Activated CD8-positive, alpha-beta memory T cell treated with anti-CD3 and anti-CD28 coated beads, Interleukin-2, amount 10 ng/mL, durations not matched to agents 7 days and 5 days (primary cell): Measurements from ENCODE around the gene EP300. TPM values are rescaled to one million over a fixed set of nuclear protein-coding genes. Genes with fewer than 3 reads are reported as not detected.
A peak's percentile ranks its signal among the peaks of the same experiment; 100 is the strongest.

Experiments
- ATAC-seq: fragments of 150-1000 bp; cut with Tn5 transposase; one replicate; pipeline ENCODE4 v1.10.0; 2021; ENCODE audit warnings: moderate library complexity
- CTCF ChIA-PET: fragments of 350-600 bp; sonication (Branson Sonifier 250); formaldehyde crosslinking; loops from one replicate; lab custom pipeline; 2021; ENCODE audit warnings: antibody characterized with exemption; lab: Charles Lee
- DNase-seq: peaks from one replicate; pipeline ENCODE4 v3.0.0-alpha.2; 2020
- H3K27ac Mint-ChIP-seq: one replicate; pipeline ENCODE4 v1.8.0; 2021; ENCODE audit warnings: mild to moderate bottlenecking, mixed read lengths
- H3K27me3 Mint-ChIP-seq: one replicate; pipeline ENCODE4 v1.8.0; 2021; ENCODE audit warnings: mixed read lengths
- H3K36me3 Mint-ChIP-seq: one replicate; pipeline ENCODE4 v1.8.0; 2021; ENCODE audit warnings: mild to moderate bottlenecking, mixed read lengths
- H3K4me1 Mint-ChIP-seq: one replicate; pipeline ENCODE4 v1.8.0; 2021; ENCODE audit warnings: mixed read lengths
- H3K4me3 Mint-ChIP-seq: one replicate; pipeline ENCODE4 v1.8.0; 2021; ENCODE audit warnings: mild to moderate bottlenecking, moderate library complexity, mixed read lengths
- H3K9me3 Mint-ChIP-seq: one replicate; pipeline ENCODE4 v1.8.0; 2022; ENCODE audit warnings: low read depth, mixed read lengths
- total RNA-seq, 2 experiments: library from RNA; stranded (reverse); gene quantifications; one replicate each; pipeline ENCODE4 v1.2.3, GENCODE V29; 2021

Gene EP300
- total RNA-seq, 2 experiments from 2014 or later = 61.1 to 61.9 TPM

- DNase-seq = no peak
- Mint-ChIP-seq H3K27ac (peak overlapping the region; percentile 18), H3K4me1 (peaks cover 27% of the 10 kb centered on the region), H3K4me3 (peak overlapping the region; percentile 58), H3K27me3 (peaks cover 9% of the 10 kb centered on the region), H3K36me3 (peaks cover 14% of the 10 kb centered on the region), H3K9me3 (no peaks in the 10 kb centered on the region)
- CTCF ChIA-PET = interaction anchor here (1.1 to 3.1 kb wide), 4 partner anchors 9 to 255 kb away, joined by 3 to 15 read pairs (median 3); no protein-coding TSS in a partner anchor
- ATAC-seq = no peak
Measured at GRCh38 chr22:41206719-41207118, 114.3 kb downstream of the EP300 start.

GRCh38 chr22:41215409-41215808 lies 123.0 kb downstream of the EP300 start:
- DNase-seq (no peak), ATAC-seq (no peak)
- CTCF ChIA-PET = no interaction called here
- peak overlapping the region; percentile 52 for H3K4me3 Mint-ChIP-seq
- H3K9me3 Mint-ChIP-seq = no peaks in the 10 kb centered on the region
- H3K4me1 Mint-ChIP-seq = peaks cover 31% of the 10 kb centered on the region
- no peaks in the 10 kb centered on the region for H3K27me3 Mint-ChIP-seq
- peaks cover 35% of the 10 kb centered on the region for H3K36me3 Mint-ChIP-seq
- H3K27ac Mint-ChIP-seq = peak overlapping the region; percentile 83

GRCh38 chr22:41215926-41216325 lies 123.5 kb downstream of the EP300 start:
- H3K4me1 Mint-ChIP-seq = peaks cover 30% of the 10 kb centered on the region
- H3K4me3 Mint-ChIP-seq = peak overlapping the region; percentile 52
- no peak for ATAC-seq
- H3K36me3 Mint-ChIP-seq = peaks cover 32% of the 10 kb centered on the region
- peak overlapping the region; percentile 83 for H3K27ac Mint-ChIP-seq
- no peaks in the 10 kb centered on the region for H3K27me3 Mint-ChIP-seq
- no peaks in the 10 kb centered on the region for H3K9me3 Mint-ChIP-seq
- no peak for DNase-seq
- CTCF ChIA-PET = interaction anchor here (2.8 kb wide), 1 partner anchor 22 kb away, joined by 22 read pairs; no protein-coding TSS in a partner anchor

- no peaks in the 10 kb centered on the region for H3K9me3 Mint-ChIP-seq
Measured at GRCh38 chr22:41216984-41217383, 124.6 kb downstream of the EP300 start.

GRCh38 chr22:41217553-41218157 lies 125.3 kb downstream of the EP300 start:
- no peaks in the 10 kb centered on the region for H3K9me3 Mint-ChIP-seq
- peak overlapping the region; percentile 52 for H3K4me3 Mint-ChIP-seq
- peak overlapping the region; percentile 83 for H3K27ac Mint-ChIP-seq
- H3K27me3 Mint-ChIP-seq = no peaks in the 10 kb centered on the region
- CTCF ChIA-PET = interaction anchor here (1.0 to 2.8 kb wide), 3 partner anchors 10 to 295 kb away, joined by 3 to 22 read pairs (median 6); no protein-coding TSS in a partner anchor
- ATAC-seq (peak; percentile 93), DNase-seq (peak; percentile 70)
- H3K4me1 Mint-ChIP-seq = peaks cover 30% of the 10 kb centered on the region
- H3K36me3 Mint-ChIP-seq = peaks cover 33% of the 10 kb centered on the region

More at GRCh38 chr22:41216984-41217383, 124.6 kb downstream of the EP300 start:
- peak overlapping the region; percentile 83 for H3K27ac Mint-ChIP-seq
- H3K27me3 Mint-ChIP-seq = no peaks in the 10 kb centered on the region
- ATAC-seq (no peak), DNase-seq (no peak)
- H3K36me3 Mint-ChIP-seq = peaks cover 35% of the 10 kb centered on the region
- CTCF ChIA-PET = interaction anchor here (1.0 to 2.8 kb wide), 3 partner anchors 10 to 294 kb away, joined by 3 to 22 read pairs (median 6); no protein-coding TSS in a partner anchor
- H3K4me3 Mint-ChIP-seq = peak overlapping the region; percentile 52
- peaks cover 30% of the 10 kb centered on the region for H3K4me1 Mint-ChIP-seq

- no peak overlapping the region for H3K27ac Mint-ChIP-seq
- peaks cover 3% of the 10 kb centered on the region for H3K4me1 Mint-ChIP-seq
- H3K9me3 Mint-ChIP-seq = no peaks in the 10 kb centered on the region
- DNase-seq = no peak
- CTCF ChIA-PET = interaction anchor here (0.7 to 1.6 kb wide), 3 partner anchors 15 to 1869 kb away, joined by 3 to 6 read pairs (median 6); no protein-coding TSS in a partner anchor
- no peaks in the 10 kb centered on the region for H3K27me3 Mint-ChIP-seq
- no peak overlapping the region for H3K4me3 Mint-ChIP-seq
- peaks cover 15% of the 10 kb centered on the region for H3K36me3 Mint-ChIP-seq
- ATAC-seq = no peak
Measured at GRCh38 chr22:41222846-41223507, 130.6 kb downstream of the EP300 start.

GRCh38 chr22:41223535-41223934 lies 131.1 kb downstream of the EP300 start:
- H3K4me3 Mint-ChIP-seq = no peak overlapping the region
- peaks cover 17% of the 10 kb centered on the region for H3K36me3 Mint-ChIP-seq
- peaks cover 2% of the 10 kb centered on the region for H3K4me1 Mint-ChIP-seq
- no peak overlapping the region for H3K27ac Mint-ChIP-seq
- DNase-seq (no peak), ATAC-seq (no peak)
- no peaks in the 10 kb centered on the region for H3K27me3 Mint-ChIP-seq
- CTCF ChIA-PET = interaction anchor here (1.4 to 1.6 kb wide), 2 partner anchors 14 to 301 kb away, joined by 6 read pairs; no protein-coding TSS in a partner anchor
- no peaks in the 10 kb centered on the region for H3K9me3 Mint-ChIP-seq

GRCh38 chr22:41226723-41227655 lies 134.6 kb downstream of the EP300 start:
- DNase-seq (no peak), ATAC-seq (no peak)
- Mint-ChIP-seq H3K4me3 (no peak overlapping the region), H3K27ac (no peak overlapping the region), H3K4me1 (no peaks in the 10 kb centered on the region), H3K27me3 (no peaks in the 10 kb centered on the region), H3K9me3 (no peaks in the 10 kb centered on the region), H3K36me3 (peaks cover 8% of the 10 kb centered on the region)
- CTCF ChIA-PET = interaction anchor here (1.8 kb wide), 1 partner anchor 10 kb away, joined by 14 read pairs; no protein-coding TSS in a partner anchor

GRCh38 chr22:41229215-41229614 lies 136.8 kb downstream of the EP300 start:
- Mint-ChIP-seq H3K4me3 (no peak overlapping the region), H3K4me1 (no peaks in the 10 kb centered on the region), H3K27ac (no peak overlapping the region), H3K9me3 (no peaks in the 10 kb centered on the region), H3K36me3 (peaks cover 8% of the 10 kb centered on the region), H3K27me3 (no peaks in the 10 kb centered on the region)
- DNase-seq (no peak), ATAC-seq (no peak)
- CTCF ChIA-PET = interaction anchor here (1.2 kb wide), 1 partner anchor 8 kb away, joined by 4 read pairs; no protein-coding TSS in a partner anchor

Other genes starting within 250 kb of the EP300 start
- 100 to 1,000 TPM; 120 to 150 TPM for gene ST13, start 236.0 kb upstream of the EP300 start, total RNA-seq
- 10 to 100 TPM; 11.2 to 12.5 TPM for gene XPNPEP3, start 235.4 kb upstream of the EP300 start, total RNA-seq
- gene DNAJB7, start 230.5 kb upstream of the EP300 start, total RNA-seq = not detected
- gene RBX1, start 141.2 kb upstream of the EP300 start, total RNA-seq = 10 to 100 TPM; 76.9 to 82.8 TPM
- 10 to 100 TPM; 36.6 to 43.4 TPM for gene L3MBTL2, start 112.7 kb downstream of the EP300 start, total RNA-seq
- gene CHADL, start 148.3 kb downstream of the EP300 start, total RNA-seq = under 1 TPM; 0.12 to 0.38 TPM
- gene RANGAP1, start 193.6 kb downstream of the EP300 start, total RNA-seq = 100 to 1,000 TPM; 145 to 155 TPM
- gene ZC3H7B, start 208.9 kb downstream of the EP300 start, total RNA-seq = 10 to 100 TPM; 56.3 to 62.4 TPM